Measurements from ENCODE around the gene LRP10. TPM values are rescaled to one million over a fixed set of nuclear protein-coding genes. Genes with fewer than 3 reads are reported as not detected.

LRP10 gene
- polyA plus RNA-seq, 1 experiment: 308 TPM

DNA sequence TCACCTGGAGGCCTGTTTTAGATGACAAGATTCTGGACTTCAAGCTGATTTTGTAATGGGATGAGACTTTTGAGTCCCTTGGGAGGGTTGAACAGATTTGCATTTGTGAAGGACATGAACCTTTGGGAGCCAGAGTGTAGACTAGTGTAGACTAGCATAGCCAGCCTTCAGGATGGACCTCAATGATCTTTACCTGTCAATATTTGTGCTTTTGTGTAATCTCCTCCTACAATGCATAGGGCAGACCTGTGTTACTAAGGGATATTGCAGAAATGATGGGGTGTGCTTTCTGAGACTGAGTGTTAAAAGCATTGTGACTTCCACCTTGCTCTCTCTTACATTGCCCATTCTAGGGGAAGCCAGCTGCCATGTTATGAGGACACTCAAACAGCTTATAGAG, 9.9 kb upstream of the LRP10 start:
- H3K27me3 ChIP-seq (ENCODE audit: control insufficient read depth, insufficient read depth, low read length): no peaks in the 10 kb centered on the region; the same call in 1 of the 2 replicates
- POLR2A ChIA-PET: no interaction called here
- no peak overlapping the region for H3K4me3 ChIP-seq (ENCODE audit: low read depth, low read length)
- no peak for DNase-seq (ENCODE audit: low read depth)
- TF ChIP-seq, protein P1, sequence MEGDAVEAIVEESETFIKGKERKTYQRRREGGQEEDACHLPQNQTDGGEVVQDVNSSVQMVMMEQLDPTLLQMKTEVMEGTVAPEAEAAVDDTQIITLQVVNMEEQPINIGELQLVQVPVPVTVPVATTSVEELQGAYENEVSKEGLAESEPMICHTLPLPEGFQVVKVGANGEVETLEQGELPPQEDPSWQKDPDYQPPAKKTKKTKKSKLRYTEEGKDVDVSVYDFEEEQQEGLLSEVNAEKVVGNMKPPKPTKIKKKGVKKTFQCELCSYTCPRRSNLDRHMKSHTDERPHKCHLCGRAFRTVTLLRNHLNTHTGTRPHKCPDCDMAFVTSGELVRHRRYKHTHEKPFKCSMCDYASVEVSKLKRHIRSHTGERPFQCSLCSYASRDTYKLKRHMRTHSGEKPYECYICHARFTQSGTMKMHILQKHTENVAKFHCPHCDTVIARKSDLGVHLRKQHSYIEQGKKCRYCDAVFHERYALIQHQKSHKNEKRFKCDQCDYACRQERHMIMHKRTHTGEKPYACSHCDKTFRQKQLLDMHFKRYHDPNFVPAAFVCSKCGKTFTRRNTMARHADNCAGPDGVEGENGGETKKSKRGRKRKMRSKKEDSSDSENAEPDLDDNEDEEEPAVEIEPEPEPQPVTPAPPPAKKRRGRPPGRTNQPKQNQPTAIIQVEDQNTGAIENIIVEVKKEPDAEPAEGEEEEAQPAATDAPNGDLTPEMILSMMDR (IDR thresholded peaks at IDR 0.05; ENCODE audit: insufficient read depth, low read depth, low read length): no peak
- CTCF ChIA-PET: interaction anchor here (0.8 to 6.8 kb wide), 5 partner anchors 8 to 305 kb away, joined by 3 to 44 read pairs (median 9); partner anchors contain the start of genes LRP10 and OXA1L
- no peaks in the 10 kb centered on the region for H3K36me3 ChIP-seq (ENCODE audit: control insufficient read depth, insufficient read depth, low read length)

- Histone ChIP-seq H3K36me3 (ENCODE audit: control insufficient read depth, insufficient read depth, low read length) (no peaks in the 10 kb centered on the region), H3K27me3 (ENCODE audit: control insufficient read depth, insufficient read depth, low read length) (no peaks in the 10 kb centered on the region; the same call in 1 of the 2 replicates), H3K4me3 (ENCODE audit: low read depth, low read length) (no peak overlapping the region)
- DNase-seq (ENCODE audit: low read depth): no peak
- ChIA-PET CTCF (interaction anchor here (1.4 to 6.0 kb wide), 4 partner anchors 12 to 295 kb away, joined by 4 to 44 read pairs (median 5); no protein-coding TSS in a partner anchor), POLR2A (no interaction called here)
- TF ChIP-seq, protein P1 (IDR thresholded peaks at IDR 0.05; ENCODE audit: insufficient read depth, low read depth, low read length): no peak
Measured at GRCh38 chr14:22864979-22865378, 6.6 kb upstream of the LRP10 start.

GRCh38 chr14:22865424-22866405, 5.8 kb upstream of the LRP10 start:
- POLR2A ChIA-PET: no interaction called here
- CTCF ChIA-PET: interaction anchor here (0.6 to 6.0 kb wide), 4 partner anchors 12 to 444 kb away, joined by 4 to 44 read pairs (median 5); no protein-coding TSS in a partner anchor

GRCh38 chr14:22866874-22867273, 4.7 kb upstream of the LRP10 start:
- TF ChIP-seq, protein P1 (IDR thresholded peaks at IDR 0.05; ENCODE audit: insufficient read depth, low read depth, low read length): no peak
- Histone ChIP-seq H3K4me3 (ENCODE audit: low read depth, low read length) (no peak overlapping the region), H3K27me3 (ENCODE audit: control insufficient read depth, insufficient read depth, low read length) (no peaks in the 10 kb centered on the region), H3K36me3 (ENCODE audit: control insufficient read depth, insufficient read depth, low read length) (no peaks in the 10 kb centered on the region)
- ChIA-PET POLR2A (no interaction called here), CTCF (interaction anchor here (0.7 to 6.0 kb wide), 4 partner anchors 13 to 297 kb away, joined by 3 to 44 read pairs (median 4); no protein-coding TSS in a partner anchor)
- no peak for DNase-seq (ENCODE audit: low read depth)

More at GRCh38 chr14:22865424-22866405, 5.8 kb upstream of the LRP10 start:
- no peak for DNase-seq (ENCODE audit: low read depth)
- Histone ChIP-seq H3K27me3 (ENCODE audit: control insufficient read depth, insufficient read depth, low read length) (no peaks in the 10 kb centered on the region; the same call in 1 of the 2 replicates), H3K36me3 (ENCODE audit: control insufficient read depth, insufficient read depth, low read length) (no peaks in the 10 kb centered on the region), H3K4me3 (ENCODE audit: low read depth, low read length) (no peak overlapping the region)
- TF ChIP-seq, protein P1 (IDR thresholded peaks at IDR 0.05; ENCODE audit: insufficient read depth, low read depth, low read length): no peak

DNA sequence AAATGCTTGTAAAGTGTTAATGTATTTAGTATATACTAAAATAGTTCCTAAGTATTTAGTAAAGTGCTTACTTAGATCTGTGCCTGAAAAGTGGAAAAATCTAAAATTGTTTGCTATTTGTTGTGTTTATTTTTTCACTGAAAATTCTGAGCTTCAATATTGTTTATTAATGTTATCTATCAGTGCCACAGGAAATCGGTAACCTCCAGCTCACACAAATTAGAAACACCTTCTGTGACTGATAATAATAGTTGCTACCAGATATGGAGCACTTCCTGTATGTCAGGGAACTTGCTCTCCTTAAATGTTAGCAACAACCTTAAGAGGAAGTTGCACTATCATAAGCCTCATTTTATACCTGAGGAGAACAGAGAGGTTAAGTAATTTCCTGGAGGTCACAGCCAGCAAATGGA, 723 bp upstream of the LRP10 start:
- POLR2A ChIA-PET: interaction anchor here (0.6 kb wide), 1 partner anchor 103 kb away, joined by 3 read pairs; no protein-coding TSS in a partner anchor
- Histone ChIP-seq H3K4me3 (ENCODE audit: low read depth, low read length) (peak overlapping the region; percentile 97), H3K27me3 (ENCODE audit: control insufficient read depth, insufficient read depth, low read length) (no peaks in the 10 kb centered on the region), H3K36me3 (ENCODE audit: control insufficient read depth, insufficient read depth, low read length) (peaks cover 18% of the 10 kb centered on the region)
- CTCF ChIA-PET: interaction anchor here (0.8 to 5.7 kb wide), 7 partner anchors 11 to 48 kb away, joined by 3 to 95 read pairs (median 33); partner anchors contain the start of genes RBM23 and REM2
- DNase-seq (ENCODE audit: low read depth): no peak
- TF ChIP-seq, protein P1 (IDR thresholded peaks at IDR 0.05; ENCODE audit: insufficient read depth, low read depth, low read length): no peak
